ENCODE measurements around the gene ZNF574. TPM values are rescaled to one million over a fixed set of nuclear protein-coding genes. Genes with fewer than 3 reads are reported as not detected.

The ZNF574 gene
- total and polyA plus RNA-seq, 12 donors, result 3.4 to 11.1 (median 8.0) TPM

DNA sequence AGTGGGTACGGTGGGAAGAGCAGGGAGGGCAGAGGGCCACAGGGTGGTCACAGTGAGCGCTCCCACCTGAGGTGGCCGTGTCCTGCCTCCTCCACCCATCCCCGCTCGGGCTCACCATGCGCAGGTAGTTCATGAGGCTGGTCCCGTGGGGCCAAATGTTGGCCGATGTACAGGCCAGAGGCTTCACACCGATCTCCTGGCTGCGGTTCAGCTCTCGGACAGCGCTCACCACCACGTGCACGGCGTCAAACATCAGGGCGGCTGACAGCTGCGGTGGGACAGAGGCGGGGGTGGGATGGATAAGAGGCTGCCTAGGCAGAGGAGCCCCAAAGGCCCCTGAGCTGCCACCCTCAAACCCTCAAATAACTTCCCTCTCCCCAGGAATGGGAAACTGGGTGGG is 21.8 kb upstream of the ZNF574 start:
- Histone ChIP-seq H3K9me3 (no peaks in the 10 kb centered on the region), H3K4me3 (no peak overlapping the region), H3K27ac (no peak overlapping the region), H3K4me1 (peaks cover 0 to 11% (median 6%) of the 10 kb centered on the region in 9 donors), H3K27me3 (no peaks in the 10 kb centered on the region), H3K36me3 (no peaks in the 10 kb centered on the region)
- TF ChIP-seq, protein P1, sequence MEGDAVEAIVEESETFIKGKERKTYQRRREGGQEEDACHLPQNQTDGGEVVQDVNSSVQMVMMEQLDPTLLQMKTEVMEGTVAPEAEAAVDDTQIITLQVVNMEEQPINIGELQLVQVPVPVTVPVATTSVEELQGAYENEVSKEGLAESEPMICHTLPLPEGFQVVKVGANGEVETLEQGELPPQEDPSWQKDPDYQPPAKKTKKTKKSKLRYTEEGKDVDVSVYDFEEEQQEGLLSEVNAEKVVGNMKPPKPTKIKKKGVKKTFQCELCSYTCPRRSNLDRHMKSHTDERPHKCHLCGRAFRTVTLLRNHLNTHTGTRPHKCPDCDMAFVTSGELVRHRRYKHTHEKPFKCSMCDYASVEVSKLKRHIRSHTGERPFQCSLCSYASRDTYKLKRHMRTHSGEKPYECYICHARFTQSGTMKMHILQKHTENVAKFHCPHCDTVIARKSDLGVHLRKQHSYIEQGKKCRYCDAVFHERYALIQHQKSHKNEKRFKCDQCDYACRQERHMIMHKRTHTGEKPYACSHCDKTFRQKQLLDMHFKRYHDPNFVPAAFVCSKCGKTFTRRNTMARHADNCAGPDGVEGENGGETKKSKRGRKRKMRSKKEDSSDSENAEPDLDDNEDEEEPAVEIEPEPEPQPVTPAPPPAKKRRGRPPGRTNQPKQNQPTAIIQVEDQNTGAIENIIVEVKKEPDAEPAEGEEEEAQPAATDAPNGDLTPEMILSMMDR (IDR thresholded peaks at IDR 0.05), result no peak
- WGBS, 2 donors, result 77% methylated on average over 18 of the region's 18 CpGs
- intact Hi-C loops (cut with DNase I), result no loop called here
- ATAC-seq, result no peak
- DNase-seq, result no peak

DNA sequence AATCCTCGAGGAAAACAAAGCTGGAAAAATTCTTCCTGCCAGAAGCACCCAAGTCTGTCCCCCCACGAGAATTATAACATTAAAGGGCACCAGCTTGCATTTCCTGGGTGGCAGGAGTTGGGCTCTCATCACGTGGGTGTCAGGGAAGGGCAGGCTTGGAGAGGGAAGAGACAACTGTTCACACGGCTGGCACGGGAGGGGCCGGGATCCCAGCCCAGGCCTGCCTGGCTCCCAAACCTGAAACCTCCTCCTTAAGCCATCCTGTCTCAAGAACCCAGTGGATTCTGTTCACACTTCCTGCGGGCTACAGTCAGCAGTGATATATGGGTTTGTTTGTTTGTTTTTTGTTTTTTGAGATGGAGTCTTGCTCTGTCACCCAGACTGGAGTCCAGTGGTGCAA is 18.1 kb upstream of the ZNF574 start:
- Histone ChIP-seq H3K4me1 (peaks cover 0 to under 1% (median 0%) of the 10 kb centered on the region in 9 donors), H3K27ac (no peak overlapping the region), H3K36me3 (no peaks in the 10 kb centered on the region), H3K9me3 (no peaks in the 10 kb centered on the region), H3K4me3 (no peak overlapping the region), H3K27me3 (no peaks in the 10 kb centered on the region)
- WGBS, 2 donors, result 69 to 76% methylated on average over 7 of the region's 7 CpGs
- TF ChIP-seq, protein P1 (IDR thresholded peaks at IDR 0.05), result no peak
- ATAC-seq (no peak), DNase-seq (no peak)
- intact Hi-C loops (cut with DNase I), result no loop called here

DNA sequence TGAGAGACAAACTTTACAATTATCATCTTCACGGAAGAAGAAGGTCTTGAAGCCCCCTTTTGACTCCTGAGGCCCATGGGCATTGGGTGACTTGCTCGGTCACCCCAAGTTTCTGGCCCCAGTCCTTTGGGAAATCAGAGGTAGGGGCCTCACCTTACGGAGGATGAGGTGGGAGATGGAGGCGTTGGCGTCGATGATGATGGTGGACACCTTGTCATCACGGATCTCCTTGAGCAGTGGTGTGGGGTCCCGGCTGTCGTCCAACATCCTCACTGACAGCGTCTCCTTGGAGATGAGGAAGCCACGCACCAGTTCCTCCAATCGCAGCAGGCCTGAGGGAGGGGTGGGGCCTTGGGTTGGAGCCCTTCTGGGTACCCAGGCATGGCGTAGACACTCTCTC is 16.8 kb upstream of the ZNF574 start:
- no peaks in the 10 kb centered on the region for H3K4me1 ChIP-seq
- H3K4me3 ChIP-seq, result no peak overlapping the region
- TF ChIP-seq, protein P1 (IDR thresholded peaks at IDR 0.05), result no peak
- H3K27ac ChIP-seq, result no peak overlapping the region
- H3K27me3 ChIP-seq, result no peaks in the 10 kb centered on the region
- H3K36me3 ChIP-seq, result no peaks in the 10 kb centered on the region
- WGBS, 2 donors, result 89 to 94% methylated on average over 13 of the region's 13 CpGs
- no peak for DNase-seq
- ATAC-seq, result no peak
- no peaks in the 10 kb centered on the region for H3K9me3 ChIP-seq
- intact Hi-C loops (cut with DNase I), result no loop called here

DNA sequence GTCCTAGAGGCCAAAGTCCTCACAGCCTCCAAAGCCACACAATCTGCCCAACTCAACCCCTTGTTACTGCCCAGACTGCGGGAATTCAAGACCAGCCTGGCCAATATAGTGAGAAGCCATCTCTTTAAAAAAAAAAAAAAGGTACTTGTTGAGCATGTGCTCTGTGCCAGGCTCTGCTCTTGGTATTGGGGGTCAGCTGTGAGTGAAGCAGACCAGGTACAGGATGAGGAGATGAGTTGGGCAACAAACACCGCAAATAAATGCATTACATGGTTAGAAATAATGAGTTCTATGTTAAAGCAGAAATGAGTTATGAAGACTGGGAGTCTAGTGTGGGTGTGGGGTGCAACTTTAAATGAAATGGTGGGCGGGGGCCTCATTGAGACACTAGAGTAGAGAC is 15.8 kb upstream of the ZNF574 start:
- WGBS, 2 donors, result 90 to 95% methylated on average over 3 of the region's 3 CpGs
- intact Hi-C loops (cut with DNase I), result no loop called here
- no peak overlapping the region for H3K4me3 ChIP-seq
- DNase-seq, result no peak
- H3K27me3 ChIP-seq, result peaks cover 0 to 2% (median 0%) of the 10 kb centered on the region in 7 donors
- no peaks in the 10 kb centered on the region for H3K36me3 ChIP-seq
- no peak for ATAC-seq
- H3K4me1 ChIP-seq, result no peaks in the 10 kb centered on the region
- no peaks in the 10 kb centered on the region for H3K9me3 ChIP-seq
- TF ChIP-seq, protein P1 (IDR thresholded peaks at IDR 0.05), result no peak
- no peak overlapping the region for H3K27ac ChIP-seq

Data from heart right ventricle (tissue), 16 donors.